T47D (cell line): ENCODE data around the gene R3HDM2.
"Not testable (repeated sequence)": the region's sequence is repeated elsewhere in the genome, so short reads cannot be mapped to it uniquely, and the experiment has no call there.

ENCODE experiments used
- DNase-seq, 2 experiments: peaks; one replicate each; pipeline versions ENCODE4 v3.0.0 to v3.0.0-alpha.2; 2011 to 2012; ENCODE audit warnings: low read depth in 1 of 2, low spot score in 1 of 2
- JUND ChIP-seq: IDR thresholded peaks from 2 replicates; pipeline ENCODE4 v1.6.1; 2012; ENCODE audit warnings: low read depth
- in situ Hi-C: cut with HindIII; loops from 2 replicates; pipeline ENCODE4 v1.10.0; 2016; ENCODE audit warnings: low sequenced_read_pairs, low pct_unique_long_range_greater_than_20kb

Gene R3HDM2

DNA sequence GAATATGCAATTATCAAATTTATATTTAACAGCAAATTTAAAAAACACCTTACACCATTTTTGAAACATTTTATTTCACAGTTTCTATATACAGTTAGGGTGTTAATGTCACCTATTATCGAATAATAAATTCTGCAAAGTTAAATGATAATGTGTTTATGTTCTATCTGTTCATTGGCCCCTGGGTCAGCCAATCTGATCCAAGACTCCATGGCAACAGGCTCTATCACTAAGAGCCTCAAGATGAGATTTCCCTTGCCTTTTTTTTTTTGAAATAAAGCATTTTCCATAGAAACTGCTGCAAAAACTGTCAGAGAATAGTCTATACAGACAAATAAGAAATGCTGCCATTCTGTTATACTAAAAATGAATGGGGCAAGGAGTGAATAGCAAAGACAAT is 96.6 kb downstream of the R3HDM2 start:
- no peak for DNase-seq
- in situ Hi-C loops, result no loop called here
- TF ChIP-seq JUND, result no peak

DNA sequence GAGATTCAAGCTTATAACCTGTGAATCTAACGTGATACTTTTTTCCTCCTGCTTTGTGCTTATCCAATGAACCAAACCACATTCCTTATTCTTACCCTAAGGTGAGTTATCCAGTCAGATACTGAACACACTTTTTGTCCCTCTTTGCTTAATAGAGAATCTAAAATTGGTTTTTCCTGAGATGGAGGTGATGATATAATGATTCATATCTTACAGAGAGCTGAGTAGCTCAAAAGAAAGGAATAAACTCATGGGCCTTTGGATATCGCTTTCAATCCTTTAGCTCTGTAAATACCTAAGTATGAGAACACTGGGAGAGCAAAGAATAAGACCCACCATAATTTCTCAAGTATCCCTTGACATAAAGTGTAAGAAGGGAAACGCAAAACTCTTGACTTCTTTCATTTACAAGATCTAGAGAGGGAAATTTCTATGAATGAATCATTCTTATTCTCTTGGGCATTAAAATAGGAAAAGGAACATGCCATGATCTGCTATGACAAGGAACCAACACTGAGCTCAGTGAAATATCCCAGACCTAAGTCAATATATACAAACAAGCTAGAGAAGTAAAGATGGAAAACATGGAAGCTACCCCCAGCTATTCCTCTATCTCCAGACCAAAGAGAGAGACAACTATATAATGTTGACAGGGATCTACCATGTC is 98.1 kb downstream of the R3HDM2 start:
- TF ChIP-seq JUND, result no peak
- DNase-seq, result no peak
- in situ Hi-C loops, result no loop called here

DNA sequence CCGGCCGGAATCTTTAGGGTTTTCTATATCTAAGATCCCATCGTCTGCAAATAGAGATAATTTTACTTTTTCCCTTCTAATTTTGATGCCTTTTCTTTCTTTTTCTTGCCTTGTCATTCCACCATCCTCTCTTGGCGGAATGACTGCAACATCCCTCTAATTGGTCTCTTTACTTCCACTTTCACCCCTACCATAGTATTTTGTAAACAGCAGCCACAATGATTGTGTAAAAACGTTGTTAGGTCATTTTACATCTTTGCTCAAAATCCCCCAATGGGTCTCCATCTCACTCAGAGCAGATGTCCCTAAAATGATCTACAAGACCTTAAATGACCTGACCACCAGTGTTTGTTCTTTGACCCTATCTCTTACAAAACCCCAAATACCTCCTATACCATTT is 99.9 kb downstream of the R3HDM2 start:
- DNase-seq, result no peak
- no peak for TF ChIP-seq JUND
- in situ Hi-C loops, result no loop called here

- no peak for TF ChIP-seq JUND
- in situ Hi-C loops, result no loop called here
- no peak for DNase-seq
Observed at GRCh38 chr12:57329219-57329618, 101.6 kb downstream of the R3HDM2 start.

GRCh38 chr12:57325395-57325794 is 105.4 kb downstream of the R3HDM2 start:
- in situ Hi-C loops, result no loop called here
- TF ChIP-seq JUND, result no peak
- DNase-seq, result no peak

GRCh38 chr12:57323416-57323815 is 107.4 kb downstream of the R3HDM2 start:
- DNase-seq, result no peak
- in situ Hi-C loops, result no loop called here
- TF ChIP-seq JUND, result no peak

GRCh38 chr12:57320639-57321038 is 110.2 kb downstream of the R3HDM2 start:
- TF ChIP-seq JUND, result no peak
- DNase-seq, result no peak
- in situ Hi-C loops, result no loop called here

DNA sequence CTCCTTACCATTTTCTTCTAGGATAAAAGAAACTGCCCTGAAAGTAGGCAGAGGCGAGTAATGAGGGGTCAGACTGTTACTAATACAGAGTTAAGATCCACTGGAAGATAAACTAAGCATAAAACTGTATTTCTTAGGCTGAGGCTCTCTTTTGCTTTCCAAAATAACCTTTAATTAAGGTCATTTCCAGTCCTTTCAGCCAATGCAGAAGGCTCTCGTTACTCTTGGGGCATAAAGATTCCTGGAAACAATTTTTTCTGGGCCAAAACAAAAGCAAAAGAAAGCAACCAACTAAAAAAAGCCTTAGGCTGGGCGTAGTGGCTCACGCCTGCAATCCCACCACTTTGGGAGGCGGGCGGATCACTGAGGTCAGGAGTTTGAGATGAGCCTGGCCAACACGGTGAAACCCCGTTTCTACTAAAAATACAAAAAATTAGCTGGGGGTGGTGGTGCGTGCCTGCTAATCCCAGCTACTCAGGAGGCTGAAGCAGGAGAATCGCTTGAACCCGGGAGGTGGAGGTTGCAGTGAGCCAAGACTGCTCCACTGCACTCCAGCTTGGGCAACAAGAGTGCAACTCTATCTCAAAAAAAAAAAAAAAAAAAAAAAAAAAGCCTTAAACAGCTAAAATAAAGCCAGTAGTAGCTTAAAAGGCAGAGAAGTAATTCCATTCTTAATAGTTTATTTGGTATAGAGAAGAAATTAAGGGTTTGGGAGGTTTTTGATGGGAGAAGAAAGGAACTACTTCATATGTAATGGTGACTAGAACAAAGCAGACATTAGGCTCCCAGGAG is 111.0 kb downstream of the R3HDM2 start:
- no peak for DNase-seq
- no peak for TF ChIP-seq JUND
- in situ Hi-C loops, result no loop called here

DNA sequence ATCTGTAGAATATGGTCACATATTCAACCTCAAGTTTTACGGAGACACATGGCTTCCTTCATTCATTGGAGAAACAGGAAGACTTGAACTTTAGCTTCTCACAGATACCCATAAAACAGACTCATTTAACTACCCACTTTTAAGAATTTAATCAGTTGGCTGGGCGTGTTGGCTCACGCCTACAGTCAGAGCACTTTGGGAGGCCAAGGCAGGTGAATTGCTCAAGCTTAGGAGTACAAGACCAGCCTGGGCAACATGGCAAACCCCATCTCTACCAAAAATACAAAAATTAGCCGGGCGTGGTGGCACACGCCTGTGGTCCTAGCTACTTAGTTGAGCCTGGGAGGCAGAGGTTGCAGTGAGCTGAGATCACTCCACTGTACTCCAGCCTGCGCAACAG is 115.2 kb downstream of the R3HDM2 start:
- DNase-seq, result no peak
- in situ Hi-C loops, result no loop called here
- TF ChIP-seq JUND, result no peak

DNA sequence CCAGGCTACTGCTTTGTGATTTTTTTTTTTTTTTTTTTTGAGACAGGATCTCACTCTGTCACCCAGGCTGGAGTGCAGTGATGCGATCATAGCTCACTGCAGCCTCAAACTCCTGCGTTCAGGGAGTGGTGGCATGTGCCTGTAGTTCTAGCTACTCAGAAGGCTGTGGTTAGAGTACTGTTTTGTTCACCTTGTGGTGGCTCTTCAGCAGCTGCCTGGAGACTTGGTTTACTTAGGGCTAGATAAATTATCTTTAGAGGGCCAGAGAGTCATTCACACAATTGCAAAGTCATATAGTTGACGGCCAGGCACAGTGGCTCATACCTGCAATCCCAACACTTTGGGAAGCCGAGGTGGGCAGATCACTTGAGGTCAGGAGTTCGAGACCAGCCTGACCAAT is 118.6 kb downstream of the R3HDM2 start:
- DNase-seq, in situ Hi-C loops: not testable (repeated sequence)

DNA sequence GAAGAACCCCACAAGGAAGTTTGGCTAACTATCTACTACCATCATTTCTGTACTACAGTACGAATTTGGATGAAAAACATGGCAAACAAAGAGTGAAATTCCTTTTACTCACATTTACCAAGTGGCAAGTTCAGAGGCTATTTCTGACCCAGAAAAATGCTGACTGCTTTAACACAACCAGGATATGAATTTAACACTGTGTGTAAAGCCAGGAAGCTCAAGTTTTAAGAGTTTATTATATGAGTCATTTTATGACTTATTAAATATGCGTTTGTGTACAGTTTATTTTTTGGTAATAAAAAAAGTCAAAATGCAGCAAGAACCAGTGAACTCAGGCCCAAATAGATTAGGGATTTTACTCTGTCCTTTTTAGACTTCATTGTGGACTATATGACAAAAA is 121.4 kb downstream of the R3HDM2 start:
- peak in 1 of 2 experiments; percentile 31 for DNase-seq
- peak; percentile 76; the same call in 1 of the 2 replicates for TF ChIP-seq JUND
- in situ Hi-C loops, result no loop called here

DNA sequence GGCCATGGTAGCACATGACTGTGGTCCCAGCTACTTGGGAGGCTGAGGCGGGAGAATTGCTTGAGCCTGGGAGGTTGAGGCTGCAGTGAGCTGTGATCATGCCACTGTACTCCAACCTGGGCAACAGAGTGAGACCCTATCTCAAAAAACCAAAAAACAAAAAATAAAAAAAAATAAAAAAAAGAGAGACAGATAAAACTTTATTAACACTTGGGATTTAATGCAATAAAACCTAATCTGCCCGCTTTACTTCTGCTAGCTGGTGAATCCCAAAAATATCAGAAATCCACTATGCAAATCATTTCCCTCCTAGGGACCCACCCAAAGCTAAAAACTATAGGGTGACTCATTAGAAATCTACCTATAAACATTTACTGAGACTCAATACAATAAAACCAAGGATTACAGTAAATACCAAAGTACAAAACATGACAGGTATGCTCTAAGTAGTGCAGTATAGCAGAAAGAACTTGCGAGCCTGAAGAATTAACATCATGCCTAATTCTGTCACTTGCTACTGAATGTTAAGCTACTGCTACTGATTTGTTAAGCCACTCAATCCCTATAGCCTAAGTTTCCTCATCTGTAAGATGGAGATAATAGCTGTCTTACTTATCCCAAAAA is 129.8 kb downstream of the R3HDM2 start:
- DNase-seq, result no peak
- in situ Hi-C loops, result no loop called here
- no peak for TF ChIP-seq JUND

DNA sequence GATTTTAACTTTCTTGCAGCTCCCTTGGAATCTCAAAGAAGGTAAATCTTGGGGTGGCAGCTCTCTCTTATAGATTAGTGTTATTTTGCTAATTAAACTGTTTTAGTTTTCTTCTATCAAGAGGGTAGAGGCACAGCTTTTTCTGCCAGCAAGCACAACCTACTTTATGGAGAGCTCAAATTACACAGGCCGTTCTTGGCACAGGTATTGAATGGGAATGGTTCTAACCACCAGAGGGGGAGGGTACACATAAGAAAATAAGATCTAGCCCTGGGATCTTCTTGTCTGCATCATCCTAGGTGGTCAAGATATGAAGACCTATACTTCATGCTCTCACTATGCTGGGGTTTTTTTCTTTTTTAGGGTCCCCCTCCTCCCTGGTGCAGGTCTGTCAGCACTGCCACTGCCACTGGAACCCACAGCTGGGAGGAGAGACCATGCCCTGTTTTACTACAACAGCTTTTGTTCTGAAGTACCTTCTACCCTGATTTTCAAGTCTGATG is 131.3 kb downstream of the R3HDM2 start:
- in situ Hi-C loops, result no loop called here
- DNase-seq, result peak in 1 of 2 experiments; percentile 54
- TF ChIP-seq JUND, result no peak
